NCI-H1417 treated with DMSO at 0.1 percent for 48 hours (cell line): ENCODE results near the gene PPP1R9A.

Source experiments
- DNase-seq: peaks from one replicate; lab custom pipeline; 2025; lab: John Stamatoyannopoulos, UW

The PPP1R9A gene

GRCh38 chr7:95097851-95098250 is 190.5 kb downstream of the PPP1R9A start:
- DNase-seq, result no peak

GRCh38 chr7:95099106-95099505 is 191.7 kb downstream of the PPP1R9A start:
- DNase-seq, result no peak

GRCh38 chr7:95101422-95101821 is 194.0 kb downstream of the PPP1R9A start:
- no peak for DNase-seq

- DNase-seq, result no peak
Observed at GRCh38 chr7:95102662-95103061, 195.3 kb downstream of the PPP1R9A start.

- no peak for DNase-seq
Observed at GRCh38 chr7:95104739-95105138, 197.3 kb downstream of the PPP1R9A start.

- DNase-seq, result no peak
Observed at GRCh38 chr7:95105627-95106026, 198.2 kb downstream of the PPP1R9A start.

- no peak for DNase-seq
Observed at GRCh38 chr7:95106401-95106800, 199.0 kb downstream of the PPP1R9A start.

GRCh38 chr7:95110707-95111106 is 203.3 kb downstream of the PPP1R9A start:
- no peak for DNase-seq

GRCh38 chr7:95113590-95113989 is 206.2 kb downstream of the PPP1R9A start:
- no peak for DNase-seq

- peak; percentile 3 for DNase-seq
Observed at GRCh38 chr7:95126053-95126709, 218.8 kb downstream of the PPP1R9A start.

- DNase-seq, result no peak
Observed at GRCh38 chr7:95132500-95132899, 225.1 kb downstream of the PPP1R9A start.

GRCh38 chr7:95139922-95140321 is 232.5 kb downstream of the PPP1R9A start:
- DNase-seq, result no peak

- DNase-seq, result no peak
Observed at GRCh38 chr7:95141755-95142154, 234.4 kb downstream of the PPP1R9A start.

- DNase-seq, result no peak
Observed at GRCh38 chr7:95144256-95144655, 236.9 kb downstream of the PPP1R9A start.

- no peak for DNase-seq
Observed at GRCh38 chr7:95155965-95156364, 248.6 kb downstream of the PPP1R9A start.

- DNase-seq, result no peak
Observed at GRCh38 chr7:95157381-95157780, 250.0 kb downstream of the PPP1R9A start.

- DNase-seq, result no peak
Observed at GRCh38 chr7:95169678-95170077, 262.3 kb downstream of the PPP1R9A start.

GRCh38 chr7:95172420-95172819 is 265.0 kb downstream of the PPP1R9A start:
- DNase-seq, result no peak

- no peak for DNase-seq
Observed at GRCh38 chr7:95190515-95190914, 283.1 kb downstream of the PPP1R9A start.

GRCh38 chr7:95191795-95192194 is 284.4 kb downstream of the PPP1R9A start:
- no peak for DNase-seq

- DNase-seq, result no peak
Observed at GRCh38 chr7:95198863-95199262, 291.5 kb downstream of the PPP1R9A start.

- DNase-seq, result peak; percentile 35
Observed at GRCh38 chr7:95199779-95200558, 292.6 kb downstream of the PPP1R9A start.

- DNase-seq, result no peak
Observed at GRCh38 chr7:95200741-95201140, 293.3 kb downstream of the PPP1R9A start.

- no peak for DNase-seq
Observed at GRCh38 chr7:95201727-95202126, 294.3 kb downstream of the PPP1R9A start.
